HepG2 (cell line): Measurements from ENCODE around the gene WDR82.

ENCODE experiments used
- CEBPB ChIP-seq: IDR thresholded peaks from 2 replicates; pipeline ENCODE4 v1.6.1; 2011; ENCODE audit warnings: low read depth, low read length, improper control_type of control experiment, borderline replicate concordance
- CTCF ChIP-seq: sonication (generic); formaldehyde crosslinking; IDR thresholded peaks from 2 replicates; pipeline ENCODE4 v1.5.0; 2020; ENCODE audit warnings: mild to moderate bottlenecking, missing genetic modification reagents, moderate library complexity
- FIP1L1 ChIP-seq: fragments of 200-400 bp; formaldehyde crosslinking; IDR thresholded peaks from 2 replicates; pipeline ENCODE4 v1.6.1; 2018; ENCODE audit warnings: low read depth, mild to moderate bottlenecking, low read length, moderate library complexity, borderline replicate concordance; ENCODE audit not compliant: insufficient read depth
- NFAT5 ChIP-seq: sonication (generic); formaldehyde crosslinking; IDR thresholded peaks from 2 replicates; pipeline ENCODE4 v1.4.0; 2020; ENCODE audit warnings: missing genetic modification reagents
- ONECUT2 ChIP-seq: sonication (generic); formaldehyde crosslinking; IDR thresholded peaks from 2 replicates; pipeline ENCODE4 v1.4.0; 2020; ENCODE audit warnings: missing genetic modification reagents
- POLR2A ChIP-seq, 2 experiments: IDR thresholded peaks; 2 replicates each; pipeline ENCODE4 v1.6.1; 2011; ENCODE audit warnings: low read depth in 2 of 2, low read length in 2 of 2, mild to moderate bottlenecking in 1 of 2, moderate library complexity in 1 of 2; ENCODE audit not compliant: insufficient read depth in 1 of 2
- SRSF1 ChIP-seq: fragments of 200-400 bp; formaldehyde crosslinking; optimal IDR thresholded peaks from 2 replicates; pipeline ENCODE3; 2017; ENCODE audit warnings: mild to moderate bottlenecking, low read depth, low read length, moderate library complexity
- USF2 ChIP-seq, 2 experiments: sonication (generic) in 1 of 2; formaldehyde crosslinking in 1 of 2; IDR thresholded peaks; 2 replicates each; pipeline versions ENCODE4 v1.5.1 to v1.6.1; 2011 to 2020; ENCODE audit warnings: borderline replicate concordance in 1 of 2, low read depth in 1 of 2, low read length in 1 of 2, mild to moderate bottlenecking in 1 of 2, missing genetic modification reagents in 1 of 2, moderate library complexity in 1 of 2
- ZNF597 ChIP-seq: sonication (generic); formaldehyde crosslinking; IDR thresholded peaks from 2 replicates; pipeline ENCODE4 v1.5.0; 2020; ENCODE audit warnings: missing genetic modification reagents
- ZNF687 ChIP-seq: sonication (generic); formaldehyde crosslinking; IDR thresholded peaks from 2 replicates; pipeline ENCODE4 v1.5.1; 2020; ENCODE audit warnings: mild to moderate bottlenecking, missing genetic modification reagents, moderate library complexity

- TF ChIP-seq ZNF687 (CRISPR knock-in tag) = no peak; the same call in 1 of the 2 replicates
- TF ChIP-seq FIP1L1 = no peak
- no peak for TF ChIP-seq USF2 (IDR thresholded peaks at IDR 0.05; ENCODE audit: low read depth, low read length)
- TF ChIP-seq USF2 (CRISPR knock-in tag; IDR thresholded peaks at IDR 0.05; ENCODE audit: borderline replicate concordance) = no peak
- no peak for TF ChIP-seq ONECUT2 (CRISPR knock-in tag)
- TF ChIP-seq CEBPB = no peak
- no peak for TF ChIP-seq ZNF597 (CRISPR knock-in tag)
- TF ChIP-seq SRSF1 = no peak
- no peak for TF ChIP-seq NFAT5 (CRISPR knock-in tag)
- TF ChIP-seq CTCF = no peak
- TF ChIP-seq POLR2A (IDR thresholded peaks at IDR 0.05; ENCODE audit: insufficient read depth in 1 of 2, low read depth in 2 of 2, low read length in 2 of 2) = no peak
These were observed 43.7 kb downstream of the WDR82 start for GRCh38 chr3:52234516-52235447.
